HG03097 (cell line): ENCODE data around the gene TMEM143.
"Not testable (repeated sequence)": the region's sequence is repeated elsewhere in the genome, so short reads cannot be mapped to it uniquely, and the experiment has no call there.

Source experiments
- ATAC-seq: cut with Tn5 transposase; IDR thresholded peaks from one replicate; pipeline ENCODE4 v1.9.1; 2021; ENCODE audit not compliant: unreplicated experiment, low FRiP score

TMEM143 gene

DNA sequence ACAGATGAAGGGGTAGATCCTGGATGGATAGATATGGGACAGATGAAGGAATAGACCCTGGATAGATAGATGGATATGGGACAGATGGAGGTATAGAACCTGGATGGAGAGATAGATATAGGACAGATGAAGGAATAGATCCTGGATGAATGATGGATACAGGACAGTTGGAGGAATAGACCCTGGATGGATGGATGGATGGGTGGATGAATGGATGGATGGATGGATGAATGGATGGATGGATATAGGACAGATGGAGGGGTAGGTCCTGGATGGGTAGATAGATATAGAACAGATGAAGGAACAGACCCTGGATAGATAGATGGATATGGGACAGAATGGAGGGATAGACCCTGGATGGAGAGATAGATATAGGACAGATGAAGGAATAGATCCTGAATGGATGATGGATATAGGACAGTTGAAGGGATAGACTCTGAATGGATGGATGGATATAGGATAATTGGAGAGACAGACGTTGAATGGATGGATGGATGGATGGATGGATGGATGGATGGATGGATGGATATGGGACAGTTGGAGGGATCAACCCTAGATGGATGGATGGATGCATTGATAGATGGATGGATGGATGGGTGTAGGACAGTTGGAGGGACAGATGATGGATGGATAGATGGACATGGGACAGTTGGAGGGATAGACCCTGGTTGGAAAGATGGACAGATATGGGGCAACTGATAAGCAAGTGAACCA is 61.7 kb downstream of the TMEM143 start:
- ATAC-seq = no peak

DNA sequence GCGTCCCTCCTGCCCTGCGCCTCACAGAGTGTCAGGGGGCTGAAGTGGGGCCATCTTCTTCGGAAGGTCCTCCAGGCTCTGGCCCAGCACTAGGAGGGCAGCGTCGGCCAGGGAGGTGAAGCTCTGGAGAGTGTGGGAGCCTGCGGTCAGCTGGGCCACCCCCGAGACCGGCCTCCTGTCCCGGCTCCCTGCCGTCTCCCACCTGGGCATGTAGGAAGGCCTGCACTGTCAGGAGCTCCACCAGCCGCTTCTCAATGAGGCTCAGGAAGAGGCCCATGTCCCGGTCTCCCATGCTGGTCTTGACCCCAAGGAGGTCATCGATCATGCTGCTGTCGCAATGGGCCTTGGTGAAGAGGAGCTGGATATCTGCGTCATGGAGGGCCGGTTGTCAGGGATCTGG is 65.8 kb downstream of the TMEM143 start:
- ATAC-seq = no peak

DNA sequence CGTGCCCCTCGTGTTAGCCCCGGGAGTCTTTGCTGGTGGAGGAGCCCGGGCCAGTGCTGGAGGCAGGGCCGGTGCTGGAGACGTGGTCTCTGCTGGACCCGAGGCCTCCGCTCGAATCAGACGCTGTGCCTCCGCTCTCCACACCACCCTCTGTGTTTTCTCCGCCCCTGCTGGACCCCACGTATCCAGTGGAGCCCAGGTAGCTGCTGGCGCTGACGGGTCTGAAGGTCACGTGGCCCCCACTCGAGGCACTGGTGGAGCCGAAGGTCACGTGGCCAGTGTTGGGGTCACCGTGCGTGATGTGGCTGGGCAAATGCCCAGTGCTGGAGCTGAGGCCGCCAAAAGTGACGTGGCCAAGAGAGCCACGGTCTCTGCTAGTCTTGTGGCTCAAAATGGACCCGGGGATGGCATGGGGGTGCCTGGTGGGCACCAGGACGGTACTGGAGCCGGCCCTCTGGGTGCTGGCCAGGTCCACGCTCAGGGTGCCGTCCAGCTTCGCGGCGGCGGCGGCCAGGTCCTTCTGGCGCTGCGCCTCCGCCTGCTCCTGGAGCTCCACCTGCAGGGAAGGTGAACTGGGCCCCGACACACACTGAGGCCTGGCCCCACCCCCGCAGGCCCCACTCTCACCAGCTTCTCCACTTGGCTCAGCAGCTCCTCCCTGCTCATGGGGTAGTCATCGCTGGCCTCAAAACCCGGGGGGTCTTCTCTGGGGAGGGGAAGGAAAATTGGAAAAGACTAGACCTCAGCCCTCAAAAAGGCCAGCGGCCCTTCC is 66.6 kb downstream of the TMEM143 start:
- ATAC-seq = no peak

DNA sequence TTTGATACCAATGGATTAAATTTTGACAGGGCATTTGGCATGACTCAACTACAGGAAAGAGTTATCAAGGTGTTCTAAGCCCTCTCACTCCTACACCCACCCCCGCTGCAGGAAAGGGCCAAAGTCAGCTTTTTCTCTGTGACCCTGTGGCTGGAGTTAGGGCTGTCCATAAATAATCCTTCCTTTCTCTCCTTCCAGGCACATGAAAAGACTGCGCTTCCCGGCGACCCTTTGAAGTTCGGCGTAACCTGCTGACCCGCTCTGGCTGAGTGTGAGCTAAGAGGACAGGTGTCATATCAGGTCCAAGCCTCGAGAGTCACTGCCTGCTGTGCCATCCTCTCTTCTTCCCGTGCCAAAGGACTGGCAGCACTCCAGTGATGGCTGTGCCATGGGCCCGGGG is 68.3 kb downstream of the TMEM143 start:
- no peak for ATAC-seq

DNA sequence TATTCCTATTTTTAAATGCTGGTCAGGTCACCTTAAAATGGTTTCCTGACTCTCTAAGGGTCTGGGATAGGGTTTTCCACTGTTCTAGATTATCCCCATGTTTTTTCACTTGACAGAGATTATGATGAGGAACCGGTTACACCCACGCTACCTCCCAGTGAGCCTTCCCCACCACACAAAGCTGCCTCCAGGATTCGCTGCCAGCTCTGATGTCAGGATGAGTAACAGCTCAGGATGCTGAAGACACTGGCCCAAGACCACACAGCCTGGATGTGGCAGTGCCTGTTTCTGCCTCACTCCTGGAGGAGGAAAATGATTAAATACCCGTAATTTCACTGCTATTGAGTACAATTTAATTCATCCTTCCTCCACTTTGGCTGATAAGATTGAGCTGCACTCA is 70.9 kb downstream of the TMEM143 start:
- ATAC-seq = no peak

DNA sequence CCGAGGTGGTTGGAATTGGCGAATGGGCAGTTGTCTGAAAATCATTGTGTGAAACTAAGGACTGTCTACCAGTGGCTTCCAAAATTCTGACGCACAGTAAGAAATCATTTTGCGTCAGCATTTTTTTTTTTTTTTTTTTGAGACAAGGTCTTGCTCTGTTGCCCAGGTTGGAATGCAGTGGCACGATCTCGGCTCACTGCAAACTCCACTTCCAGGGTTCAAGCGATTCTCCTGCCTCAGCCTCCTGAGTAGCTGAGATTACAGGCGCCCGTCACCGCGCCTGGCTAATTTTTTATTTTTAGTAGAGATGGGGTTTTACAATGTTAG is 72.3 kb downstream of the TMEM143 start:
- not testable (repeated sequence) for ATAC-seq

DNA sequence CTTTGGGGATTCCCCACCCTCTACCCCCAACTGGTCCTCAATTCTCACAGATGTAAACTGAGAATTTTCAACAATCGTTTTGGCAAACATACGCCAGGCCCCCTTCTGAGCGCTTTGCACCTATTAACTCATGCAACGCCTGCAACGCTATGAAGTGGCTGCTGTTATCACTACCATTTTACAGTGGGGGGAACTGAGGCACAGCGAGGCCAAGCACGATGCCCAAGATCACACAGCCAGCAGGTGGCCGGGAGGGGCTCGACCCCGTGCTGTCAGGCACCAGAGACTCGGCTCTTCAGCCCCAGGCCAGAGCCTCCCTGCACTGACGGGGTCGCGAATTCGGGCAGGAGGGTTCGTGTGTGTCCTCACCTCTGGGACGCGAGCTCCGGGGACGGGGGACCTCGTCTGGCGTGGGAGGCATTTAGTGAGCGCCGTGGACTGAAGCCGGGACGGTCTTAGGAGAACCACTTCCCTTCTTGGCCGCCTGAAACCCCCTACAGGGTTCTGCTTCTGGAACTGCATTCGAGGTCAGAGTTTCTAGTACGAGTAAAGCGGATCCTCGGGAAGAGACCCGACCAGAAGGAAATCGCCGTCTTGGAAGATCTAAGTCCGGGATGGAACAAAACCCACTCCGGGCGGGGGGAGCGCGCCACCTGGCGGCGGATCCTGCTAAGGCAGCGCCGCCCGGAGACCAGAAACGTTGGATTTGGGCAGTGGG is 72.8 kb downstream of the TMEM143 start:
- no peak for ATAC-seq

DNA sequence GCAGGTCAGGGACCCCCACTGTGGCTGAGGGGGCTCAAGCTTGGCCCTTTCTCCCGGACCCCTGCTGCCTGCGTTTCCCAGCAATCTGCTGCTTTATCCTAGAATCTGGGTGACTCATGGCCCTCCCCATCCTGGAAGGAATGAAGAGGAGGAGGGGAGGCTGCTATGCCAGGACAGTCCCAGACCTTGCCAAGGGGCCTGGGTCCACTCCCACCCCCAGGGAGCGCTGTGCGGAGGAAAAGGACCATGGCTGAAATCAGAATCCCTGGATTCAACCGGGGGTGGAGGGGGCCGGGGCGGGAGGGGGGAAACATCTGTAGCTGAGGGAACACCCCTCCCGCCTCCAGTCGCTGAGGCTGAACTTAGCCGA is 73.4 kb downstream of the TMEM143 start:
- no peak for ATAC-seq

DNA sequence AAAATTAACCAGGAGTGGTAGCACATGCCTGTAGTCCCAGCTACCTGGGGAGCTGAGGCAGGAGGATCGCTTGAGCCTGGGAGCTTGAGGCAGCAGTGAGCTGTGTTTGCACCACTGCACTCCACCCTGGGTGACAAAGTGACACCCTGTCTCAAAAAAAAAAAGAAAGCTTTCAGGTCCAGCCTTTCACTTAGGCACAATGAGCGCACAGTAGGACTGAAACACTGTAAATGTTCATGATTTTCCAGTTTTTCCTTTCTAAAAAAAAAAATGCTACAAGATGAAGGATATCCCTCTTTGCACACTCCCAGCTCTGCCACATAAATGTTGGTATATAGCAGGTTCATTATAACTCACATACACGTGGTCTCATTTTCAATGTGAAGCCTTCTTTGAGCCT is 76.0 kb downstream of the TMEM143 start:
- no peak for ATAC-seq

DNA sequence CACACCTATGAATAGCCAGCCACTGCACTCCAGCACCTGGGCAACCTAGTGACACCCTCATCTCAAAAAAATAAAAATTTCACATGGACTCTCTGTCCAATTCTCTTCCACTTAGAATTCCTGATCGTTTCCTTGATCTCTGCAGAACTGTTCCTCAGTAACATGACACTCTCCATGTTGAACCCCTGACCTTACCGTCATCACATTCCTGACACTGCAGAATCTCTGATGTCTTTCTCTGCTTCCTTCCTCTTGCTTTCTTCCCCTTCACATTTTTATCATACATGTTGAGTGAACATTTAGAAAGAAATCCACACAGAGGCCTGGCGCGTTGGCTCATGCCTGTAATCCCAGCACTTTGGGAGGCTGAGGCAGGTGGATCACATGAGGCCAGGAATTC is 78.8 kb downstream of the TMEM143 start:
- no peak for ATAC-seq

DNA sequence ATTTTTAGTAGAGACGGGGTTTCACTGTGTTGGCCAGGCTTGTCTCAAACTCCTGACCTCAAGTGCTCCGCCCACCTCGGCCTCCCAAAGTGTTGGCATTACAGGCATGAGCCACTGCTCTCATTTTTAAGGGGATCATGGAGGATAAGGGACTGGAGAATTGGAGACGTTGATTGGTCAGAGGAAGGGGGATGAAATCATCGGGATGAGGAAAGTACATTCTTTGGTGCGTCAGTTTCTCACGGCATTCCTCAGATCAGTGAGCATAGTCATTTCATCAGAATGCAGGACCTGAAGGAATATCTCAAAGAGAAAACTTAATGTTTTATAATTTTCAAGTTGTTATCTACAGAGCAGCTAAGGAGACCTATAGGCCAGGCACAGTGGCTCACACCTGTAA is 79.8 kb downstream of the TMEM143 start:
- ATAC-seq = no peak
